Skeletal muscle satellite cell (primary cell): ENCODE measurements around the gene TMEM108.

ENCODE experiments used
- H3K27me3 ChIP-seq: 2 replicates; pipeline ENCODE4 v1.7.0; 2013; ENCODE audit warnings: low read length; ENCODE audit not compliant: control insufficient read depth, insufficient read depth
- H3K36me3 ChIP-seq: 2 replicates; pipeline ENCODE4 v1.7.0; 2013; ENCODE audit warnings: mild to moderate bottlenecking, control low read depth, low read length; ENCODE audit not compliant: insufficient read depth
- H3K4me1 ChIP-seq: 2 replicates; pipeline ENCODE4 v1.7.0; 2013; ENCODE audit warnings: low read length; ENCODE audit not compliant: control insufficient read depth, insufficient read depth
- H3K4me2 ChIP-seq: 2 replicates; pipeline ENCODE4 v1.7.0; 2013; ENCODE audit warnings: mild to moderate bottlenecking, low read length
- H3K4me3 ChIP-seq: 2 replicates; pipeline ENCODE4 v1.7.0; 2013; ENCODE audit warnings: low read length
- H3K9ac ChIP-seq: 2 replicates; pipeline ENCODE4 v1.7.0; 2013; ENCODE audit warnings: mild to moderate bottlenecking, low read depth, low read length, moderate library complexity
- H3K9me3 ChIP-seq: replicated peaks from 2 replicates; pipeline ENCODE4 v1.7.0; 2013; ENCODE audit warnings: mild to moderate bottlenecking, control low read depth, low read length

Gene TMEM108

DNA sequence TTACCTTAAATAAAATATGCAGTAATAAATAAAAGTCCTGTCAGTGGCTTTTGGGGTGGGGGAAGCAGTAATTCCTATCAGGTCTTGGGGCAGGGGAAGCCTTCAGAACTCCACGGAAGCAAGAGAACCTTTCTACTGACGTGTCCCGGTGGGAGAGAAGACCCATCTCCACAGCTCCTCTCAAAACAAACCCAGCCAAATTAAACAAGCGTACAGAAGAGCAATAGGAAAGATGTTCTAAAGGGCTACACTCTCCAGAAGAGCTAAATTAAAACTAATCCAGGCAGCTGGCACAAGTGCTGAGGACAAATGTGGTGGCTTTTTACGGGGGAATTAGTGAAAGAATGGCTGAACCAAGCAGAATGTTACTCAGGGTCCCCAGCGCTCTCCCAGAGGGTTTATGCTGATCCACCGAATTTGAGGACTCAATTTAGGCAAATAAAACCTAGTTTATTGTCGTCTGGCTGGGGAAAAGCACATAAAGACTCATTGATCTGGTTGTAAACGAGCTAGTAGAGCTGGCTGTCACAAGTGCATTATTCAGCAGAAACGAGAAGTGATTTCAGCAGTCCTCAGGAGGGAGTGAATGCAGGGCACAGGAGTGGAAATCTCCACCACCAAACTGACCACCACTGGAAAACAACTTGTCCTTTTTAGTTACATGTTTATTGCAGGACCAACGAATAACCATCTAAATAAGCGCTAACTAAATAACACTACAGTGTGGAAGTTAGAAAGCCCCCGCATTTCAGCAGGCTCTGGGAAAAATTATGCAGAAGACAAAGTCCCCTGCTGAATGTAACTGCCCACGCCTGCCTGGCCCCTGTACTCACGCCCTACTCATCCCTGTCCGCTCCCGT lies 375.2 kb downstream of the TMEM108 start:
- Histone ChIP-seq H3K4me3 (peak overlapping the region; percentile 52), H3K36me3 (no peaks in the 10 kb centered on the region), H3K4me2 (peak overlapping the region; percentile 76), H3K4me1 (peaks cover 23% of the 10 kb centered on the region), H3K9ac (peak overlapping the region; percentile 53), H3K27me3 (no peaks in the 10 kb centered on the region), H3K9me3 (no peaks in the 10 kb centered on the region)

DNA sequence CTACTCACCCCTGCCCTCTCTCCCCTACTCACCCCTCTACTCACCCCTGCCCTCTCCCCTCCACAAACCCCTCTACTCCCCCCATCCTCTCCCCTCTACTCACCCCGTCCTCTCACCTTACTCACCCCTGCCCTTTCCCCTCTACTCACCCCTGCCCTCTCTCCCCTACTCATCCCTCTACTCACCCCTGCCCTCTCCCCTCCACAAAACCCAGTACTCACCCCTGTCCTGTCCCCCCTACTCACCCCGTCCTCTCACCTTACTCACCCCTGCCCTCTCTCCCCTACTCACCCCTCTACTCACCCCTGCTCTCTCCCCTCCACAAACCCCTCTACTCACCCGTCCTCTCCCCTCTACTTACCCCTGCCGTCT lies 375.8 kb downstream of the TMEM108 start:
- Histone ChIP-seq H3K4me3 (no peak overlapping the region), H3K9ac (no peak overlapping the region), H3K36me3 (no peaks in the 10 kb centered on the region), H3K27me3 (no peaks in the 10 kb centered on the region), H3K9me3 (no peaks in the 10 kb centered on the region), H3K4me2 (peak overlapping the region; percentile 76), H3K4me1 (peaks cover 17% of the 10 kb centered on the region)

DNA sequence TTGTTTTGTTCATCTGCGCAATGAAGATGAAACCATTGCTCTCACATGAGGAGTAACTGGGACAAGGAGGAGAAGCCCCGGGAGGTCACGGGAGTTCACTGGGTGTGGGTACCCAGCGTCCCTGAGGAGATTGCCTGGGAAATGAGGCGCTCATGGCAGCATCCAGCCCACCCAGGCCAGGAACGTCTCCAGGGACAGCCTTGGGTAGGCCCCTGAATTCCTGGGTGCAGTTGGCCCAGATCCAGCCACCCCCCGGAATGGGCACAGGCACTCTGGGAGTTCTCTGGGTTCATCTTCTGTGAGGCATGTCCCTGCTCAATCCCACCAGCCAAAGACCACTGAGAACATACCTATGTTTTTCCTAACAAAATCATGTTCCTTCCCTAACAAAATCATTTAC lies 380.2 kb downstream of the TMEM108 start:
- no peak overlapping the region for H3K4me2 ChIP-seq
- peaks cover 5% of the 10 kb centered on the region for H3K27me3 ChIP-seq
- no peaks in the 10 kb centered on the region for H3K9me3 ChIP-seq
- H3K4me1 ChIP-seq, result peaks cover 6% of the 10 kb centered on the region
- H3K9ac ChIP-seq, result no peak overlapping the region
- H3K36me3 ChIP-seq, result no peaks in the 10 kb centered on the region
- H3K4me3 ChIP-seq, result no peak overlapping the region

DNA sequence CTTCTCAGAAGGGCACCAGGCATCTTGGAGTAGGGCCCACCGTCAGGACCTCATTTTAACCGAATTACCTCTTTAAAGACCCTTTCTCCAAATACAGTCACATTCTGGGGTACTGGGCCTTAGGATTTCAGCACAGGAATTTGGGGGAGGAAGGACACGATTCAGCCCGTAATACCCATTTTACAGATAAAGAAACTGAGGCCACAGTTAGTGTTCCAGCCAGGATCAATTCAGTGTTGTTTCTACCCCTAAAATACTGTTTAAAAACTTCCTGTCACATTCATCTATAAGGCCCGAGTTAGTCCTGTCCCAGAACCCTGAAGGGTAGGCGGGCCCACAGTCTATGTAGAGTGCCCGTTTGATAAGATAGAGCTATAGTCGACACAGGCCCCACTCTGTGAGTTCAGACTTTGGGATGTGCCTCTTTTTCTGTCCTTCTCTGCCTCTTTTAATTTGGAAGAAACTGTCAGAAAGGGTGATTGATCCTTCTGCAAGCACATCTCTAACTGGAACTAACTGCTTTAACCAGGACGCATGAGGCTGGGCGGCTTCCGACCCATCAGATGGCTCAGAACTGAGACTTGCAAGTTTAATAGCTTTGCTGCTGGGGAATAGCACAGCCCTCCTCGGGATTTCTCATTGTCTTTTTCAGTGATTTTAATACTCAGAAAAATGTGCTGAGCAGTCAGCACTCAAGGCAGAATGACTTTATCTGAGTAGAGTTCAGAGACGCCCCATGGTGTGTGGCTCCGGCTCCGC lies 381.1 kb downstream of the TMEM108 start:
- Histone ChIP-seq H3K36me3 (no peaks in the 10 kb centered on the region), H3K4me3 (no peak overlapping the region), H3K9ac (no peak overlapping the region), H3K4me2 (no peak overlapping the region), H3K9me3 (no peaks in the 10 kb centered on the region), H3K27me3 (peaks cover 5% of the 10 kb centered on the region), H3K4me1 (no peaks in the 10 kb centered on the region)

DNA sequence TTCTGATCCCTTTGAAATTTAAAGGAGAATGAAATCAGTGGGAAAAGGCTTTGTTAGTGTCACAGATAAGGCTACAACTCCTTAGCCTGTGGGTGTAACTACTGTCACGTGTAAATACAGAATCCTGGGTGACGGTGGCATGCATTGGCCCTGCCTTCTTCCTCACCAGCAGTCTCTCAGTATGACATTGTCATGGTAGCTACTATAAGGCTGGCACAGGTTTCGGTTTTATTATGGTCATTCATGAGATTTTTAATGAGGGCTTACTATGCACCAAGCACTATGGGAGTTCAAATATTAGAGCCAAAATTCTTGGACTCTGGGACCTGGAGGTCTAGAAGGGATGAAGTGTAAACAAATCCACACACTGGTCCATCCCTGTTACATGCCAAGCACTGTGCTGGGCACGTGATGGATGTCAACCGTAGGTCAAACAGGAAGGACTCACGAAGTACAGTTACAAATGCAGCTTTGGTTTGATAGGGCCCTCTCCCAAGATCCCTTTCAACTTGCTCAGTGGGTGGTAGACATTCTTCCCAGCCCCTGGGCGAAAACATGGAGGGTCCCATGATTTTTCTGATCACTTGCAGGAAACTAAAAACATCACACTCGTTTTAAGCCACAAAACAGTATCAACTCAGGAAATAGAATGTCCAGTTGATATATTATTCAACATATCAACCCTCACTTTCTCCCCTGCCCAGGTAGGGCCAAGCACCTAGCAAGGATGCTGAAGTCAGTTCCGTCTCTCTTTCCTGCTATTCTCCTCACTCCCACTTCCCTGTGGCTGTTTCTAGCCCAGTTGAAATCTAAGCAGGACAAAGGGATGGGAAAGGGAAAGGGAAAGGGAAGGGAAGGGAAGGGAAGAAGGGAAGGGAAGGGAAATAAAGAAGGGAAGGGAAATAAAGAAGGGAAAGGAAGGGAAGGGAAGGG lies 387.0 kb downstream of the TMEM108 start:
- H3K9me3 ChIP-seq, result no peaks in the 10 kb centered on the region
- no peak overlapping the region for H3K9ac ChIP-seq
- no peak overlapping the region for H3K4me3 ChIP-seq
- H3K4me1 ChIP-seq, result peaks cover 8% of the 10 kb centered on the region
- H3K4me2 ChIP-seq, result no peak overlapping the region
- no peaks in the 10 kb centered on the region for H3K36me3 ChIP-seq
- H3K27me3 ChIP-seq, result peaks cover 5% of the 10 kb centered on the region

DNA sequence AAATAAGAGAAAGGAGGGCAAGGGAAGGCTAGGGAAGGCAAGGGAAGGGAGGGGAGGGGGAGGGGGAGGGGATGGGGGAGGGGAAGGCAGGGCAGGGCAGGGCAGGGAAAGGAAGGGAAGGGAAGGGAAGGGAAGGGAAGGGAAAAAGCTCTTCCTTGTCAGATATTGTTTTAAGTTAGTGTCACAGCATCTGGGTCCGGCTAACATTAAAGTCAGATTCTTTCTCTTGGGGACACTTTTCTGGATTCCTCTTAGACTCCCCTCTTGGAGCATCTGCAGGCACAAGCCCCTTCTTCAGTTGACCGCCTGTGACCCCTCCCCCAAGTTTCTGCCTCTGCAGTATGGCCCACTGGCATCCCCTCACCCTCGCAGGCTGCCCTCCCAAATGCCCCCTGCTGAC lies 387.7 kb downstream of the TMEM108 start:
- peaks cover 5% of the 10 kb centered on the region for H3K27me3 ChIP-seq
- H3K9ac ChIP-seq, result no peak overlapping the region

DNA sequence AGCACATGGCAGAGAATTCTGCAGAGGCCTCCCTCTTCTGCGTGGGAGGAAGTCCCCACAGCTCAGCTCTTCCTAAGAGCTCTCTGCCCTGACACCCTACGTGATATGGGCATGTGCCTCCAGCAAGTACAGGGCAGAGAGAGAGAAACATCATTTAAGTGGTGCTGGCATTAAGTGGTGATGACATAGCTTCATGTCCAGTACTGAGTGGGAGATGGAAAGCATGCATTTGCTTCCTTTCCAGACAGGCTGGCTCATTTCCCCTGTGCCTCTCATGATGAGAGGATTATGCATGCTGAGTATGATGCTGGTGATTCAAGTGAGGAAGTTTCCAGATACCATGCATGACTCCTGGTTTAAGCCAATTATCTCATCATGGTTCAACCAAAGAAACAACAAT lies 388.5 kb downstream of the TMEM108 start:
- Histone ChIP-seq H3K27me3 (peaks cover 5% of the 10 kb centered on the region), H3K9me3 (no peaks in the 10 kb centered on the region), H3K36me3 (no peaks in the 10 kb centered on the region), H3K4me3 (no peak overlapping the region), H3K4me2 (no peak overlapping the region), H3K4me1 (peaks cover 8% of the 10 kb centered on the region), H3K9ac (no peak overlapping the region)

More for the DNA sequence above, 387.7 kb downstream of the TMEM108 start:
- Histone ChIP-seq H3K36me3 (no peaks in the 10 kb centered on the region), H3K4me3 (no peak overlapping the region), H3K9me3 (no peaks in the 10 kb centered on the region), H3K4me2 (no peak overlapping the region), H3K4me1 (peaks cover 8% of the 10 kb centered on the region)

DNA sequence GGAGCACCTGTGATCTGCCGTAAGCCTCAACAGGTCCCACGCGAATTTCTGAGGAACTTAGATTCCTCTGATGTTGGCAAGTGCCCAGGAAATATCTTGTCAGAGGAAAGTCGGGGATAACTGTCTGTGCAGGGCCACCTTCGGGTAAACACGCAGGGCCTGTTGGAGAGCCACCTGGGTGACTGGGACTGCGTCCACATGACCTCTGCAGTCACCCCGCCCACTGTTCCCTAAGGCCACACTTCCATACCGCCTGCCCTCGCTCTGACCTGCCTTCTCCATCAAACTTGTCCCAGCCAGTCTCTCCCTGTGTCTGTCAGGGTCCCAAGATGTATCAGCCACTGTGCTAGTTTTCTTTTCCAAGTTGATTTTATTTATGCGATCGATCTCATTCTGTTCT lies 390.4 kb downstream of the TMEM108 start:
- H3K9ac ChIP-seq, result no peak overlapping the region
- no peaks in the 10 kb centered on the region for H3K27me3 ChIP-seq
- H3K4me1 ChIP-seq, result peaks cover 8% of the 10 kb centered on the region

DNA sequence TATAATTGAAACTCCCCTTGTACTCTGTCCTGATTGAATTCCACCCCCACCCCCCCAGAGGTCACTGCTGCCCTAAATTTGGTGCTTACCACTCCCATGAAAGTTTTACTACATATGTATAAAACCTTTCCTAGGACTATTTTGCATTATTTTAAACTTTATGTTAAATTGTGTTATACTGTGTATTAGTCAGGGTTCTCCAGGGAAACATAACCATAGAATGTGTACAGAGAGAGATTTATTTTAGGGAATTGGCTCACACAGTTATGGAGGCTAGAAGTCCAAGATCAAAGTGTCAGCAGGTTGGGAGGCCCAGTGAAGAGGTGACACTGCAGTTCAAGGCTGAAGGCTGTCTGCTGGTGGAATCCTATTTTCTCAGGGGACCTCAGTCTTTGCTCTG lies 390.9 kb downstream of the TMEM108 start:
- no peaks in the 10 kb centered on the region for H3K27me3 ChIP-seq
- H3K9me3 ChIP-seq, result no peaks in the 10 kb centered on the region
- H3K9ac ChIP-seq, result no peak overlapping the region
- H3K4me2 ChIP-seq, result no peak overlapping the region
- H3K4me3 ChIP-seq, result no peak overlapping the region
- H3K36me3 ChIP-seq, result no peaks in the 10 kb centered on the region
- H3K4me1 ChIP-seq, result peaks cover 8% of the 10 kb centered on the region

More for the DNA sequence above, 390.4 kb downstream of the TMEM108 start:
- no peak overlapping the region for H3K4me3 ChIP-seq
- no peaks in the 10 kb centered on the region for H3K9me3 ChIP-seq
- H3K36me3 ChIP-seq, result no peaks in the 10 kb centered on the region
- H3K4me2 ChIP-seq, result no peak overlapping the region

DNA sequence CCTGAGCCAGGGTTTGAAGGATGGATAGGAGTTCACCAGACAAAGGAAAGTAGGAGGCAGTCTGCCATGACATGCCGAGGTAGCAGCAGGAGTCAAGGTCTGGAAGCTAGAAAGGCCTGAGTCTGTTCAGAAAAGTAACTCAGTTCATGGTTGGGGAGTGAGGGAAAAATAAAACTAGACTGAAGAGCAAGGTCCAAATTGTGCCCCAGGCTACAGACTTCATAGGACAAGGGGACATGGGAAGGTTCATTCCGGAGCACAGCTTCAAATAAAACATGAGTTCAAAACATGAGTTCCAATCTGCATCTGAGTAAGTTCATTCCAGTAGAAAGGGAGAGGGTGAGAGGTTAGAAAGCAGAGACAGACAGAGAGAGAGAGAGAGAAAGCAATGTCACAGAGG lies 401.4 kb downstream of the TMEM108 start:
- Histone ChIP-seq H3K27me3 (no peaks in the 10 kb centered on the region), H3K9ac (no peak overlapping the region), H3K4me2 (no peak overlapping the region), H3K4me1 (peaks cover 4% of the 10 kb centered on the region), H3K36me3 (no peaks in the 10 kb centered on the region), H3K9me3 (no peaks in the 10 kb centered on the region), H3K4me3 (no peak overlapping the region)

DNA sequence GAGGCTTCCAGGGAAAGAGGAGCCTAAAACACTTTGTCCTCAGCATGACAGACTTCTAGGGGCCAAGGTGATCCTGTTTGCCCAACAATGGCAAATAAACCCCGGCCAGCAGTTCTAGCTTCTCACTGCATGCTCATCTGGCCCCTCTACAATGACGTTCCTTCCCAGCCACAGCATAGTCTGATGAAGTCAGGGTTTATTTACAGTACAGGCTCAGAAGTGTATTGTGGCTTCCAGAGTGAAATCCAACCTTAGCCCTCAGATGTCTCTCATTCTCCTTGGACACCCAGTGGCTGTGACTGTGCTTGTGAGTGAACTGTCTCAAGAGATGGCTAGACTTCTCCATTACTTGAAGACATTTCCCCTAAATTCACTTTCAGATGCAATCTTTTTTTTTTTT lies 402.5 kb downstream of the TMEM108 start:
- H3K36me3 ChIP-seq, result no peaks in the 10 kb centered on the region
- no peaks in the 10 kb centered on the region for H3K9me3 ChIP-seq
- H3K4me1 ChIP-seq, result peaks cover 4% of the 10 kb centered on the region
- no peaks in the 10 kb centered on the region for H3K27me3 ChIP-seq
- no peak overlapping the region for H3K4me3 ChIP-seq
- H3K9ac ChIP-seq, result no peak overlapping the region
- no peak overlapping the region for H3K4me2 ChIP-seq
